HCT116 (cell line): ENCODE measurements around the gene NOP14. TPM values are rescaled to one million over a fixed set of nuclear protein-coding genes. Genes with fewer than 3 reads are reported as not detected.

ENCODE experiments used
- ATAC-seq: fragments of 200-7000 bp; cut with Tn5 transposase; 2 replicates; pipeline ENCODE4 v1.9.1; 2020; ENCODE audit warnings: mild to moderate bottlenecking, moderate library complexity
- BruUV-seq: library from RNA; stranded (reverse); fragments of 400-500 nt; replicated peaks from 2 replicates; lab custom pipeline; 2021; lab: Mats Ljungman, UMichigan
- CTCF ChIA-PET: fragments of 300-600 bp; sonication (Branson Sonifier 250); formaldehyde crosslinking; loops from one replicate; lab custom pipeline; 2021; ENCODE audit warnings: antibody characterized with exemption; lab: Charles Lee
- POLR2A ChIA-PET: fragments of 300-600, 350-600 bp; sonication (Branson Sonifier 250); formaldehyde crosslinking; loops from one replicate; lab custom pipeline; 2021; ENCODE audit warnings: antibody characterized with exemption; lab: Charles Lee
- RAD21 ChIA-PET, 2 experiments: fragments of 300-600 bp; sonication (Branson Sonifier 250); formaldehyde crosslinking; loops; one replicate each; lab custom pipeline; 2023; ENCODE audit warnings: low total read pairs in 2 of 2; ENCODE audit not compliant: uncharacterized antibody in 2 of 2, unreplicated experiment in 2 of 2, low non-redundant PET in 1 of 2; lab: Charles Lee
- DNase-seq: peaks from one replicate; pipeline ENCODE4 v3.0.0-alpha.2; 2010; ENCODE audit warnings: low read depth, low spot score
- H2AFZ ChIP-seq: fragments of 200-600 bp; shearing (Covaris generic), sonication (generic); 2 replicates; pipeline ENCODE4 v1.6.1; 2017; ENCODE audit warnings: low read depth, mixed run types, mixed read lengths, antibody characterized with exemption, low read length; ENCODE audit not compliant: poor library complexity, severe bottlenecking
- H3K27ac ChIP-seq: 2 replicates; pipeline ENCODE4 v1.5.1; 2012; ENCODE audit warnings: low read depth, low read length
- H3K27me3 ChIP-seq: fragments of 200-600 bp; sonication (generic); 2 replicates; pipeline ENCODE4 v1.6.1; 2016; ENCODE audit warnings: mixed run types, low read length, mixed read lengths; ENCODE audit not compliant: insufficient read depth
- H3K36me3 ChIP-seq, 2 experiments: fragments of 200-500 bp in 1 of 2; fragments of 200-600 bp in 1 of 2; sonication (Bioruptor generic) in 1 of 2; sonication (generic) in 1 of 2; 2 replicates each; pipeline versions ENCODE4 v1.5.1 to v1.6.1; 2014 to 2016; ENCODE audit warnings: low read length in 2 of 2, inconsistent platforms in 1 of 2, mixed read lengths in 1 of 2, mixed run types in 1 of 2; ENCODE audit not compliant: insufficient read depth in 2 of 2, control insufficient read depth in 1 of 2
- H3K4me1 ChIP-seq, 2 experiments: fragments of 200-600 bp in 1 of 2; sonication (generic) in 1 of 2; 2 replicates each; pipeline versions ENCODE4 v1.5.1 to v1.6.1; 2012 to 2017; ENCODE audit warnings: low read length in 2 of 2, inconsistent platforms in 1 of 2, mild to moderate bottlenecking in 1 of 2, mixed read lengths in 1 of 2, mixed run types in 1 of 2, moderate library complexity in 1 of 2; ENCODE audit not compliant: insufficient read depth in 2 of 2, control insufficient read depth in 1 of 2
- H3K4me2 ChIP-seq: fragments of 200-600 bp; sonication (generic); 2 replicates; pipeline ENCODE4 v1.6.1; 2017; ENCODE audit warnings: mixed run types, low read length, mixed read lengths
- H3K4me3 ChIP-seq, 2 experiments: fragments of 200-600 bp in 1 of 2; sonication (generic) in 1 of 2; replicated peaks in 1 of 2; 2 replicates each; pipeline ENCODE4 v1.5.1; 2011 to 2016; ENCODE audit warnings: low read length in 2 of 2, control low read depth in 1 of 2, low read depth in 1 of 2, mild to moderate bottlenecking in 1 of 2, mixed read lengths in 1 of 2, mixed run types in 1 of 2
- H3K79me2 ChIP-seq: fragments of 200-600 bp; sonication (generic); 2 replicates; pipeline ENCODE4 v1.6.1; 2017; ENCODE audit warnings: mild to moderate bottlenecking, mixed run types, low read length, moderate library complexity, mixed read lengths; ENCODE audit not compliant: insufficient read depth
- H3K9ac ChIP-seq: fragments of 200-600 bp; sonication (generic); 2 replicates; pipeline ENCODE4 v1.6.1; 2016; ENCODE audit warnings: low read length, mixed read lengths
- H3K9me2 ChIP-seq: fragments of 200-600 bp; sonication (generic), shearing (Covaris generic); 2 replicates; pipeline ENCODE4 v1.6.1; 2017; ENCODE audit warnings: mixed run types, mild to moderate bottlenecking, moderate library complexity; ENCODE audit not compliant: insufficient read depth
- H3K9me3 ChIP-seq, 2 experiments: fragments of 200-500 bp in 1 of 2; fragments of 200-600 bp in 1 of 2; sonication (Bioruptor generic) in 1 of 2; sonication (generic) in 1 of 2; 2 replicates each; pipeline ENCODE4 v1.6.1; 2014 to 2017; ENCODE audit warnings: low read length in 2 of 2, mixed read lengths in 2 of 2, inconsistent platforms in 1 of 2, low read depth in 1 of 2, mild to moderate bottlenecking in 1 of 2, mixed run types in 1 of 2, moderate library complexity in 1 of 2; ENCODE audit not compliant: control insufficient read depth in 1 of 2, insufficient read depth in 1 of 2
- H4K20me1 ChIP-seq: fragments of 200-600 bp; sonication (generic), shearing (Covaris generic); 2 replicates; pipeline ENCODE4 v1.6.1; 2017; ENCODE audit warnings: mixed run types, mild to moderate bottlenecking, moderate library complexity; ENCODE audit not compliant: insufficient read depth
- CEBPB ChIP-seq: IDR thresholded peaks from 2 replicates; pipeline ENCODE4 v1.6.1; 2012; ENCODE audit warnings: low read depth
- CTCF ChIP-seq, 3 experiments: fragments of 200-600 bp in 1 of 3; sonication (generic) in 1 of 3; IDR thresholded peaks in 2 of 3; conservative IDR thresholded peaks in 1 of 3; 2 replicates each; pipeline ENCODE4 v1.5.1; 2012 to 2017; ENCODE audit warnings: low read depth in 2 of 3, low read length in 2 of 3, antibody characterized with exemption in 1 of 3, borderline replicate concordance in 1 of 3, control low read depth in 1 of 3, mild to moderate bottlenecking in 1 of 3, mixed read lengths in 1 of 3, mixed run types in 1 of 3, moderate library complexity in 1 of 3; ENCODE audit not compliant: insufficient read depth in 1 of 3
- EGR1 ChIP-seq: IDR thresholded peaks from 2 replicates; pipeline ENCODE4 v1.6.1; 2012; ENCODE audit warnings: low read depth
- EZH2phosphoT487 ChIP-seq: fragments of 200-600 bp; IDR thresholded peaks from 2 replicates; pipeline ENCODE4 v1.6.1; 2018; ENCODE audit warnings: antibody characterized with exemption, borderline replicate concordance
- FOSL1 ChIP-seq: IDR thresholded peaks from 2 replicates; pipeline ENCODE4 v1.6.1; 2012; ENCODE audit warnings: low read depth
- MAX ChIP-seq: IDR thresholded peaks from 2 replicates; pipeline ENCODE4 v1.6.1; 2012
- POLR2A ChIP-seq: IDR thresholded peaks from 2 replicates; pipeline ENCODE4 v1.7.0; 2011; ENCODE audit warnings: borderline replicate concordance; ENCODE audit not compliant: insufficient read depth, insufficient read length; ENCODE audit errors: extremely low read depth
- POLR2AphosphoS5 ChIP-seq: IDR thresholded peaks from 2 replicates; pipeline ENCODE4 v1.6.1; 2011; ENCODE audit warnings: mild to moderate bottlenecking, low read depth, low read length, moderate library complexity
- RAD21 ChIP-seq: IDR thresholded peaks from 2 replicates; pipeline ENCODE4 v1.6.1; 2012; ENCODE audit warnings: low read depth, mild to moderate bottlenecking
- REST ChIP-seq: IDR thresholded peaks from 2 replicates; pipeline ENCODE4 v1.6.1; 2012; ENCODE audit warnings: low read depth
- SIN3A ChIP-seq: IDR thresholded peaks from 2 replicates; pipeline ENCODE4 v1.6.1; 2012; ENCODE audit warnings: low read depth
- SP1 ChIP-seq: IDR thresholded peaks from 2 replicates; pipeline ENCODE4 v1.6.1; 2012; ENCODE audit warnings: low read depth
- TCF7L2 ChIP-seq: IDR thresholded peaks from 2 replicates; pipeline ENCODE4 v1.7.0; 2011; ENCODE audit warnings: borderline replicate concordance, inconsistent platforms; ENCODE audit not compliant: insufficient read depth, insufficient read length; ENCODE audit errors: extremely low read depth
- ZFX ChIP-seq: fragments of 450-650 bp; IDR thresholded peaks from 2 replicates; pipeline ENCODE4 v1.6.1; 2017
- intact Hi-C: fragments of 100-400 bp; cut with micrococcal nuclease; formaldehyde crosslinking; loops from 2 replicates; pipeline ENCODE4 v1.10.0; 2022
- total RNA-seq: library from RNA; stranded (reverse); gene quantifications from one replicate; pipeline ENCODE4 v1.2.1, GENCODE V29; 2021; ENCODE audit not compliant: unreplicated experiment

NOP14 gene
- total RNA-seq, 1 experiment from 2014 or later, result 67.3 TPM

GRCh38 chr4:2971275-2971674, 8.1 kb upstream of the NOP14 start:
- H3K27ac ChIP-seq, result no peak overlapping the region
- BruUV-seq, result no TSS peak
- DNase-seq (no peak), ATAC-seq (no peak)
- H3K27me3 ChIP-seq, result no peaks in the 10 kb centered on the region
- ChIA-PET RAD21 (no interaction called here), POLR2A (no interaction called here), CTCF (no interaction called here)
- H3K79me2 ChIP-seq, result no peaks in the 10 kb centered on the region
- H3K36me3 ChIP-seq, result no peaks in the 10 kb centered on the region
- H3K4me1 ChIP-seq, result peaks cover 0 to 9% of the 10 kb centered on the region in 2 experiments; a peak in 1 of 4 replicates
- no peaks in the 10 kb centered on the region for H4K20me1 ChIP-seq
- H3K9ac ChIP-seq, result no peak overlapping the region
- no peak overlapping the region for H3K4me2 ChIP-seq
- no peaks in the 10 kb centered on the region for H3K9me2 ChIP-seq
- intact Hi-C loops, result no loop called here
- no peaks in the 10 kb centered on the region for H3K9me3 ChIP-seq
- no peak overlapping the region for H2AFZ ChIP-seq
- no peak overlapping the region for H3K4me3 ChIP-seq
- TF ChIP-seq SIN3A, result no peak
- TF ChIP-seq CEBPB, result no peak
- no peak for TF ChIP-seq RAD21
- no peak for TF ChIP-seq SP1
- no peak for TF ChIP-seq POLR2AphosphoS5
- no peak for TF ChIP-seq MAX
- TF ChIP-seq TCF7L2, result no peak
- TF ChIP-seq EGR1, result no peak
- no peak for TF ChIP-seq ZFX
- TF ChIP-seq EZH2phosphoT487, result no peak
- no peak for TF ChIP-seq FOSL1
- no peak for TF ChIP-seq POLR2A
- TF ChIP-seq REST, result no peak
- TF ChIP-seq CTCF (IDR thresholded peaks at IDR 0.05 in 2 of 3, conservative IDR thresholded peaks at IDR 0.05 in 1 of 3; ENCODE audit: borderline replicate concordance in 1 of 3, insufficient read depth in 1 of 3, low read depth in 2 of 3, low read length in 2 of 3), result no peak
